Left lung (tissue), 10 donors: Measurements from ENCODE around the gene DGKI. TPM values are rescaled to one million over a fixed set of nuclear protein-coding genes. Genes with fewer than 3 reads are reported as not detected.

ENCODE experiments used
- ATAC-seq: fragments of 200-7000 bp; cut with Tn5 transposase; one replicate; pipeline ENCODE4 v1.9.1; 2020; ENCODE audit warnings: moderate library complexity
- DNase-seq, 4 donors: peaks; one replicate each; pipeline ENCODE4 v3.0.0-alpha.2; 2013 to 2020
- H3K27ac ChIP-seq, 2 donors: fragments of 200-600 bp; sonication (generic) in 1 of 2; one replicate each; pipeline versions ENCODE4 v1.5.0 to v1.8.0; 2020 to 2021
- H3K27me3 ChIP-seq, 2 donors: fragments of 200-600 bp; sonication (generic) in 1 of 2; one replicate each; pipeline versions ENCODE4 v1.5.0 to v1.8.0; 2020 to 2021
- H3K36me3 ChIP-seq, 2 donors: fragments of 200-600 bp; sonication (generic) in 1 of 2; one replicate each; pipeline versions ENCODE4 v1.5.0 to v1.8.0; 2020 to 2021
- H3K4me1 ChIP-seq, 2 donors: fragments of 200-600 bp; one replicate each; pipeline ENCODE4 v1.8.0; 2021
- H3K4me3 ChIP-seq, 2 donors: fragments of 200-600 bp; sonication (generic) in 1 of 2; one replicate each; pipeline versions ENCODE4 v1.5.0 to v1.8.0; 2020 to 2021; ENCODE audit warnings: mild to moderate bottlenecking in 1 of 2
- H3K9me3 ChIP-seq, 2 donors: fragments of 200-600 bp; sonication (generic) in 1 of 2; one replicate each; pipeline versions ENCODE4 v1.5.0 to v1.8.0; 2020 to 2021
- intact Hi-C, 2 donors: fragments of 100-400 bp; cut with DNase I; formaldehyde crosslinking; loops; one replicate each; pipeline versions ENCODE4 v1.11.2 to v1.14.2; 2022
- polyA plus RNA-seq, 6 donors: library from polyadenylated mRNA; unstranded; fragments of 120-200 nt; gene quantifications; one replicate each; pipeline ENCODE4 v1.2.1, GENCODE V29; 2013; ENCODE audit not compliant: insufficient read length in 6 of 6
- total RNA-seq, 2 donors: library from RNA; stranded (reverse); fragmentation: NEBNext Ultra II Directional; extraction: Animal tissue kit (Norgen Biotek cat#: 25700); gene quantifications; one replicate each; pipeline ENCODE4 v1.2.1, GENCODE V29; 2021
- TF ChIP-seq, protein P1 (sequence below), 2 donors: fragments of 200-600 bp; sonication (generic) in 1 of 2; IDR thresholded peaks; one replicate each; pipeline versions ENCODE4 v1.5.0 to v1.8.0; 2021; ENCODE audit warnings: antibody characterized with exemption in 2 of 2
- donor health status: DM: no; HTN: yes; CAD: no.
- donor health status: DM: no; HTN: no; CAD: no.

DGKI gene
- total and polyA plus RNA-seq, 8 donors, result 0.34 to 1.4 (median 0.50) TPM

DNA sequence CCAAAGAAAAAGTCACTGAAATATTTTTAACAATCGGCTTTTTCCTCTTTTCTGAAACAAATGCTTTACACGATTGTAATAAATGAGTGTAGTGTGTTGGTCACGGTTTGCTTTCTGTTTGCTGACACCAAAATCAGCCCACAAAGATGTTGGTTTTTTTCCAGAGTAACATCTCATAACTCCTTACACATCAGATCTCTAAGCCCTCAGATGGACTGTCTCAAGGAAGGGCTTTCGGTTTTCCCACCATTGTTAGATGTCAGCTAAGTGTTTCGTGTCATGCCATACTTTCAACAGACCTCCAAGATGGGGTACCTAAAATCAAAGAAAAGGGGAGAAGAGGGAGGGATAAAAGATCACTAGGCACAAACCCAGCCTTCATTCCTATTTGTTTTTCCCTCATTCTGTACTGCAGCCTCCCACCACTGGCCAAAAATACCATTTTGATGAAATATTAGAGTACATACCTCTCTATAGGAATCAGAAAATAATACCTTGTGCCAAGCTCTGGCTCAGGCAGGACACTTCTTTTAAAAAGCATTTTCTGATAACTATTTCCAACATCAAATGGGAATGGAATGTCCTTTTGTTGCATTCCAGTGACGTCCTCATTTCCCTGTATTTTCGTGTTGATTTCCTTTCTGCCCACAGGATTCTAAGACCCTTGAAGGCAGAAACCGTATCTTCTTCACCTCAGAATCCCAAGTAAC is 159.1 kb downstream of the DGKI start:
- no peaks in the 10 kb centered on the region for H3K4me1 ChIP-seq
- ATAC-seq (no peak), DNase-seq (no peak)
- no peaks in the 10 kb centered on the region for H3K9me3 ChIP-seq
- TF ChIP-seq, protein P1, sequence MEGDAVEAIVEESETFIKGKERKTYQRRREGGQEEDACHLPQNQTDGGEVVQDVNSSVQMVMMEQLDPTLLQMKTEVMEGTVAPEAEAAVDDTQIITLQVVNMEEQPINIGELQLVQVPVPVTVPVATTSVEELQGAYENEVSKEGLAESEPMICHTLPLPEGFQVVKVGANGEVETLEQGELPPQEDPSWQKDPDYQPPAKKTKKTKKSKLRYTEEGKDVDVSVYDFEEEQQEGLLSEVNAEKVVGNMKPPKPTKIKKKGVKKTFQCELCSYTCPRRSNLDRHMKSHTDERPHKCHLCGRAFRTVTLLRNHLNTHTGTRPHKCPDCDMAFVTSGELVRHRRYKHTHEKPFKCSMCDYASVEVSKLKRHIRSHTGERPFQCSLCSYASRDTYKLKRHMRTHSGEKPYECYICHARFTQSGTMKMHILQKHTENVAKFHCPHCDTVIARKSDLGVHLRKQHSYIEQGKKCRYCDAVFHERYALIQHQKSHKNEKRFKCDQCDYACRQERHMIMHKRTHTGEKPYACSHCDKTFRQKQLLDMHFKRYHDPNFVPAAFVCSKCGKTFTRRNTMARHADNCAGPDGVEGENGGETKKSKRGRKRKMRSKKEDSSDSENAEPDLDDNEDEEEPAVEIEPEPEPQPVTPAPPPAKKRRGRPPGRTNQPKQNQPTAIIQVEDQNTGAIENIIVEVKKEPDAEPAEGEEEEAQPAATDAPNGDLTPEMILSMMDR (IDR thresholded peaks at IDR 0.05), result no peak
- no peaks in the 10 kb centered on the region for H3K27me3 ChIP-seq
- no peak overlapping the region for H3K27ac ChIP-seq
- no peak overlapping the region for H3K4me3 ChIP-seq
- H3K36me3 ChIP-seq, result no peaks in the 10 kb centered on the region
- intact Hi-C loops, result no loop called here

- intact Hi-C loops, result no loop called here
- H3K4me3 ChIP-seq, result no peak overlapping the region
- no peaks in the 10 kb centered on the region for H3K27me3 ChIP-seq
- ATAC-seq (no peak), DNase-seq (no peak)
- H3K9me3 ChIP-seq, result no peaks in the 10 kb centered on the region
- H3K4me1 ChIP-seq, result no peaks in the 10 kb centered on the region
- H3K27ac ChIP-seq, result no peak overlapping the region
- TF ChIP-seq, protein P1 (IDR thresholded peaks at IDR 0.05), result no peak
- H3K36me3 ChIP-seq, result no peaks in the 10 kb centered on the region
Observed at GRCh38 chr7:137685433-137686164, 161.2 kb downstream of the DGKI start.

DNA sequence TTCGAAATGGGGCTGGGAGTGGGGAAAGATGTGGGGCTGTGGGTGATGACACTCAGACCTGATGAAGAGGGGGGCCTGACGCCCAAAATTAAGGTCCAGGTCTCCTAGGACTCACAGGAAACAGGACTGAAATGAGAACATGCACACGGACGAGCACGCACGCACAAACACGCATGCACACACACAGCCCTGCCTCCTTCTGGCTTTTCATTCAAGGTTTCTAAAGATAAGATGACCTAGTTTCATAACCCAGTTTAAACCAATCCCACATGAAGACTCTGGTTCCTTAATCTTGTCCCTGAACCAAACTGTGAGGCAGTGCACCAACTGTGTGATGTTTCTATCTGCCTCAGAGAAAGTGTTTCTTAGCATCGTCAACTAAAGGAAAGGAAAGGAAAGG is 162.0 kb downstream of the DGKI start:
- DNase-seq (no peak), ATAC-seq (no peak)
- Histone ChIP-seq H3K4me1 (no peaks in the 10 kb centered on the region), H3K27me3 (no peaks in the 10 kb centered on the region), H3K36me3 (no peaks in the 10 kb centered on the region), H3K9me3 (no peaks in the 10 kb centered on the region), H3K27ac (no peak overlapping the region), H3K4me3 (no peak overlapping the region)
- intact Hi-C loops, result no loop called here
- TF ChIP-seq, protein P1 (IDR thresholded peaks at IDR 0.05), result no peak

GRCh38 chr7:137684316-137684715 is 162.5 kb downstream of the DGKI start:
- Histone ChIP-seq H3K9me3 (no peaks in the 10 kb centered on the region), H3K4me3 (no peak overlapping the region), H3K27me3 (no peaks in the 10 kb centered on the region), H3K36me3 (no peaks in the 10 kb centered on the region), H3K4me1 (no peaks in the 10 kb centered on the region), H3K27ac (no peak overlapping the region)
- intact Hi-C loops, result no loop called here
- TF ChIP-seq, protein P1 (IDR thresholded peaks at IDR 0.05), result no peak
- DNase-seq, result no peak
- ATAC-seq, result no peak

DNA sequence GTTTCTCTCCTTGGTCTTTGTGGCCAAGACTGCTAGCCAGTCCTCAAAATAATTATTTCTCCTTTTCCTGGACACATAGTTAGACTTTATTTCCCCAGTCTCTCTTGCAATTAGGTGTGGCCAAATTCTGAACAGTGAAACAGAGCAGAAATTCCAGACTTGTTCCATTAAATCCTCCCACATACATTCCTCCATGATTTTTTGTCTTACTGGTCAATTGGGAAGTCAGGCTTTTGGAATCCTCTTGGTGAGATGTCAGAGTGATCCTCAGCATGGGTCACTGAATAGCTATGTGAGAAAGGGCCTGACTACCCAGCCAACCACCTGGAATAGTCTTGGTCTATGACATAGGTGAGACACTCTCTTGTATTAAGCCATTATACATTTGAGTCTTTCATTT is 164.2 kb downstream of the DGKI start:
- TF ChIP-seq, protein P1 (IDR thresholded peaks at IDR 0.05), result no peak
- no peaks in the 10 kb centered on the region for H3K4me1 ChIP-seq
- DNase-seq, result no peak
- intact Hi-C loops, result no loop called here
- ATAC-seq, result peak; percentile 39
- H3K27ac ChIP-seq, result no peak overlapping the region
- no peaks in the 10 kb centered on the region for H3K27me3 ChIP-seq
- H3K9me3 ChIP-seq, result no peaks in the 10 kb centered on the region
- H3K4me3 ChIP-seq, result no peak overlapping the region
- H3K36me3 ChIP-seq, result no peaks in the 10 kb centered on the region
